GM12892 (cell line): Measurements from ENCODE around the gene PLEKHH2.

ENCODE experiments used
- POLR2A ChIP-seq: IDR thresholded peaks from 2 replicates; pipeline ENCODE4 v1.6.1; 2011; ENCODE audit warnings: low read depth, low read length, control low read depth
- POLR2AphosphoS5 ChIP-seq: IDR thresholded peaks from 2 replicates; pipeline ENCODE4 v1.6.1; 2011; ENCODE audit warnings: low read depth, low read length, control low read depth
- TAF1 ChIP-seq: IDR thresholded peaks from 2 replicates; pipeline ENCODE4 v1.6.1; 2011; ENCODE audit warnings: low read depth, mild to moderate bottlenecking, control low read depth, low read length, borderline replicate concordance

- TF ChIP-seq POLR2A (no peak), POLR2AphosphoS5 (no peak), TAF1 (no peak)
Observed at GRCh38 chr2:43619511-43619910, 17.5 kb upstream of the PLEKHH2 start.
